H1 (cell line): Measurements from ENCODE around the gene COL6A3. TPM values are rescaled to one million over a fixed set of nuclear protein-coding genes. Genes with fewer than 3 reads are reported as not detected.

Experiments
- CTCF ChIA-PET: fragments of 300-600 bp; sonication (Branson Sonifier 250); formaldehyde crosslinking; loops from one replicate; lab custom pipeline; 2021; ENCODE audit not compliant: partially characterized antibody; lab: Charles Lee
- POLR2A ChIA-PET: fragments of 300-600 bp; sonication (Branson Sonifier 250); formaldehyde crosslinking; loops from one replicate; lab custom pipeline; 2021; ENCODE audit warnings: inconsistent platforms; ENCODE audit not compliant: partially characterized antibody; lab: Charles Lee
- DNase-seq, 2 experiments: peaks; one replicate each; pipeline versions ENCODE4 v3.0.0 to v3.0.0-alpha.2; 2010 to 2022; ENCODE audit warnings: low spot score in 2 of 2, low read depth in 1 of 2, mixed read lengths in 1 of 2
- FAIRE-seq: peaks from 2 replicates; lab custom pipeline; 2011; peaks lifted over from hg19 to GRCh38; lab: Jason Lieb, UNC
- H2AFZ ChIP-seq: 2 replicates; pipeline ENCODE4 v1.8.1; 2012; ENCODE audit warnings: low read length, inconsistent platforms
- H2AK5ac ChIP-seq: 2 replicates; pipeline ENCODE4 v1.6.1; 2013; ENCODE audit warnings: low read depth, low read length
- H2BK120ac ChIP-seq: replicated peaks from 2 replicates; pipeline ENCODE3; 2013; ENCODE audit warnings: low read depth, low read length, inconsistent platforms
- H2BK12ac ChIP-seq: 2 replicates; pipeline ENCODE4 v1.6.1; 2013; ENCODE audit warnings: low read depth, low read length
- H2BK15ac ChIP-seq: 2 replicates; pipeline ENCODE4 v1.6.1; 2013; ENCODE audit warnings: low read length
- H2BK20ac ChIP-seq: 2 replicates; pipeline ENCODE4 v1.6.1; 2013; ENCODE audit warnings: low read length
- H2BK5ac ChIP-seq: 2 replicates; pipeline ENCODE4 v1.6.1; 2013; ENCODE audit warnings: low read depth, low read length
- H3K14ac ChIP-seq: 2 replicates; pipeline ENCODE4 v1.6.1; 2013; ENCODE audit warnings: inconsistent platforms; ENCODE audit not compliant: insufficient read length
- H3K18ac ChIP-seq: 2 replicates; pipeline ENCODE4 v1.6.1; 2013; ENCODE audit warnings: low read length; ENCODE audit errors: extremely low read depth
- H3K23ac ChIP-seq: 2 replicates; pipeline ENCODE4 v1.6.1; 2013; ENCODE audit warnings: inconsistent platforms; ENCODE audit not compliant: insufficient read length
- H3K23me2 ChIP-seq: 2 replicates; pipeline ENCODE4 v1.6.1; 2013; ENCODE audit warnings: low read depth, low read length
- H3K27ac ChIP-seq: 2 replicates; pipeline ENCODE4 v1.6.1; 2011; ENCODE audit warnings: low read depth, low read length, inconsistent platforms
- H3K27me3 ChIP-seq, 4 experiments: replicated peaks in 1 of 4; 1 replicate in 1 of 4; 2 replicates in 3 of 4; pipeline versions ENCODE4 v1.6.1 to v1.8.1; 2011 to 2013; ENCODE audit warnings: low read length in 3 of 4, mild to moderate bottlenecking in 3 of 4, inconsistent platforms in 2 of 4, mixed read lengths in 2 of 4, moderate library complexity in 1 of 4; ENCODE audit not compliant: control insufficient read depth in 3 of 4, insufficient read depth in 3 of 4; ENCODE audit errors: extremely low read depth in 1 of 4
- H3K36me3 ChIP-seq, 4 experiments: 2 replicates each; pipeline versions ENCODE4 v1.6.1 to v1.8.1; 2011 to 2013; ENCODE audit warnings: mild to moderate bottlenecking in 4 of 4, low read length in 3 of 4, moderate library complexity in 2 of 4, control low read depth in 1 of 4, inconsistent platforms in 1 of 4; ENCODE audit not compliant: insufficient read depth in 4 of 4, control insufficient read depth in 2 of 4
- H3K4ac ChIP-seq: replicated peaks from 2 replicates; pipeline ENCODE3; 2013; ENCODE audit warnings: low read length, low read depth, mixed read lengths, inconsistent platforms; ENCODE audit not compliant: insufficient read length
- H3K4me1 ChIP-seq, 4 experiments: replicated peaks in 1 of 4; 1 replicate in 1 of 4; 2 replicates in 3 of 4; pipeline versions ENCODE4 v1.6.1 to v1.8.1; 2011 to 2013; ENCODE audit warnings: low read length in 3 of 4, inconsistent platforms in 2 of 4, mixed read lengths in 1 of 4; ENCODE audit not compliant: insufficient read depth in 4 of 4, control insufficient read depth in 3 of 4
- H3K4me2 ChIP-seq, 2 experiments: 2 replicates each; pipeline versions ENCODE4 v1.6.1 to v1.8.1; 2011 to 2013; ENCODE audit warnings: low read depth in 2 of 2, low read length in 2 of 2, control low read depth in 1 of 2, inconsistent platforms in 1 of 2, mild to moderate bottlenecking in 1 of 2; ENCODE audit not compliant: insufficient read depth in 1 of 2
- H3K4me3 ChIP-seq, 4 experiments: fragments of 200-600, 300-600 bp in 1 of 4; sonication (generic), shearing (Covaris generic), sonication (Bioruptor Twin) in 1 of 4; 2 replicates each; pipeline versions ENCODE4 v1.5.1 to v1.8.1; 2011 to 2016; ENCODE audit warnings: low read length in 4 of 4, low read depth in 3 of 4, control low read depth in 2 of 4, inconsistent platforms in 2 of 4, mild to moderate bottlenecking in 2 of 4, mixed read lengths in 1 of 4, moderate library complexity in 1 of 4; ENCODE audit not compliant: insufficient read depth in 2 of 4; ENCODE audit errors: extremely low read depth in 1 of 4
- H3K56ac ChIP-seq: replicated peaks from 2 replicates; pipeline ENCODE3; 2013; ENCODE audit warnings: low read depth, mild to moderate bottlenecking, mixed read lengths, low read length, inconsistent platforms; ENCODE audit not compliant: insufficient read length
- H3K79me1 ChIP-seq: 2 replicates; pipeline ENCODE4 v1.6.1; 2013; ENCODE audit warnings: low read depth, low read length, control low read depth
- H3K79me2 ChIP-seq, 2 experiments: 2 replicates each; pipeline versions ENCODE4 v1.6.1 to v1.8.1; 2012 to 2013; ENCODE audit warnings: low read length in 2 of 2, mild to moderate bottlenecking in 2 of 2, inconsistent platforms in 1 of 2; ENCODE audit not compliant: insufficient read depth in 2 of 2, control insufficient read depth in 1 of 2
- H3K9ac ChIP-seq, 4 experiments: replicated peaks in 1 of 4; 1 replicate in 1 of 4; 2 replicates in 3 of 4; pipeline versions ENCODE4 v1.6.1 to v1.8.1; 2011 to 2013; ENCODE audit warnings: low read depth in 3 of 4, low read length in 3 of 4, control low read depth in 2 of 4, mild to moderate bottlenecking in 2 of 4, moderate library complexity in 2 of 4, inconsistent platforms in 1 of 4; ENCODE audit errors: extremely low read depth in 1 of 4
- H3K9me3 ChIP-seq, 2 experiments: 2 replicates each; pipeline versions ENCODE4 v1.6.1 to v1.8.1; 2012 to 2013; ENCODE audit warnings: mild to moderate bottlenecking in 2 of 2, moderate library complexity in 2 of 2, control low read depth in 1 of 2, inconsistent platforms in 1 of 2, low read depth in 1 of 2, low read length in 1 of 2, mixed read lengths in 1 of 2; ENCODE audit not compliant: insufficient read depth in 2 of 2
- H4K20me1 ChIP-seq, 2 experiments: replicated peaks in 1 of 2; 2 replicates each; pipeline versions ENCODE3 to v1.8.1; 2011 to 2013; ENCODE audit warnings: inconsistent platforms in 2 of 2, low read length in 2 of 2, mild to moderate bottlenecking in 1 of 2; ENCODE audit not compliant: insufficient read depth in 2 of 2, control insufficient read depth in 1 of 2
- H4K5ac ChIP-seq: 2 replicates; pipeline ENCODE4 v1.6.1; 2013; ENCODE audit warnings: low read length, low read depth, mixed read lengths, inconsistent platforms; ENCODE audit not compliant: insufficient read length
- H4K8ac ChIP-seq: 2 replicates; pipeline ENCODE4 v1.8.0; 2013; ENCODE audit warnings: mild to moderate bottlenecking, moderate library complexity, low read length, inconsistent platforms; ENCODE audit not compliant: insufficient read depth; ENCODE audit errors: extremely low read depth
- H4K91ac ChIP-seq: replicated peaks from 2 replicates; pipeline ENCODE3; 2013; ENCODE audit warnings: low read length, mixed read lengths, inconsistent platforms; ENCODE audit not compliant: insufficient read length
- CTCF ChIP-seq, 3 experiments: IDR thresholded peaks; 1 replicate in 2 of 3; 2 replicates in 1 of 3; pipeline versions ENCODE4 v1.5.1 to v1.6.1; 2011; ENCODE audit warnings: low read length in 3 of 3, mild to moderate bottlenecking in 3 of 3, inconsistent platforms in 2 of 3, low read depth in 1 of 3, moderate library complexity in 1 of 3; ENCODE audit not compliant: insufficient read depth in 1 of 3; ENCODE audit errors: control extremely low read depth in 1 of 3
- WGBS, 2 experiments: shearing (Covaris generic) in 1 of 2; methylation state at CpG; one replicate each; pipeline versions ENCODE4 v1.1.6 to v1.1.7; 2013 to 2015; ENCODE audit warnings: low lambda C conversion rate in 2 of 2, mixed read lengths in 2 of 2, inconsistent platforms in 1 of 2, low coverage in 1 of 2, missing lambda C conversion rate in 1 of 2; ENCODE audit not compliant: insufficient replicate concordance in 2 of 2, insufficient coverage in 1 of 2, insufficient read length in 1 of 2; ENCODE audit errors: extremely low coverage in 1 of 2, missing lambda C conversion rate in 1 of 2; 5-methylcytosine and 5-hydroxymethylcytosine counted together
- polyA plus RNA-seq, 7 experiments: library from polyadenylated mRNA; depleted of rRNA in 3 of 7; stranded (reverse) in 5 of 7; unstranded in 2 of 7; fragments of >200 nt in 5 of 7; fragments of 200-250 nt in 2 of 7; gene quantifications; 1 replicate in 5 of 7; 2 replicates in 1 of 7; 4 replicates in 1 of 7; pipeline versions ENCODE4 v1.2.1 to v1.2.3, GENCODE V29; 2011 to 2013; ENCODE audit warnings: missing spikeins in 2 of 7, mixed read lengths in 2 of 7
- total RNA-seq: library from RNA; stranded (reverse); fragmentation: NEBNext Ultra II Directional; extraction: Animal tissue kit (Norgen Biotek cat#: 25700); gene quantifications from 2 replicates; pipeline ENCODE4 v1.2.1, GENCODE V29; 2021

Gene COL6A3
- total and polyA plus RNA-seq, 2 of the 8 experiments (the other 6 are each of a cell fraction or from before 2014, with no cell fraction given), result 1.2 to 3.4 TPM

GRCh38 chr2:237279012-237279768 lies 134.8 kb downstream of the COL6A3 start:
- Histone ChIP-seq H3K4me2 (no peak overlapping the region), H2BK20ac (no peak overlapping the region), H4K5ac (no peak overlapping the region), H2AFZ (no peak overlapping the region), H2BK15ac (no peak overlapping the region), H3K36me3 (no peaks in the 10 kb centered on the region), H3K56ac (no peak overlapping the region), H4K91ac (no peak overlapping the region), H3K79me1 (no peaks in the 10 kb centered on the region), H2AK5ac (no peak overlapping the region), H2BK120ac (no peak overlapping the region), H3K14ac (no peak overlapping the region), H4K20me1 (no peaks in the 10 kb centered on the region), H2BK5ac (no peak overlapping the region), H3K4me1 (no peaks in the 10 kb centered on the region), H3K27ac (no peak overlapping the region), H3K9ac (no peak overlapping the region), H4K8ac (no peak overlapping the region), H3K23me2 (no peaks in the 10 kb centered on the region), H3K18ac (no peak overlapping the region), H3K9me3 (no peaks in the 10 kb centered on the region), H3K27me3 (no peaks in the 10 kb centered on the region; a peak in 1 of 7 replicates), H2BK12ac (no peak overlapping the region), H3K23ac (no peak overlapping the region), H3K4ac (no peak overlapping the region), H3K4me3 (no peak overlapping the region), H3K79me2 (no peaks in the 10 kb centered on the region)
- DNase-seq (no peak), FAIRE-seq (no peak)
- TF ChIP-seq CTCF (IDR thresholded peaks at IDR 0.05; ENCODE audit: control extremely low read depth in 1 of 3, insufficient read depth in 1 of 3, low read depth in 1 of 3, low read length in 3 of 3), result no peak
- ChIA-PET CTCF (interaction anchor here (0.6 to 1.1 kb wide), 3 partner anchors 12 to 1910 kb away, joined by 3 read pairs; no protein-coding TSS in a partner anchor), POLR2A (no interaction called here)
- 88% methylated on average over 9 of the region's 9 CpGs; no CpG with 5 or more reads in 1 of the 2 experiments for WGBS, 2 experiments
